Mesenchymal stem cell (in vitro differentiated cells and primary cell): ENCODE data around the gene PIAS4.
A peak's percentile ranks its signal among the peaks of the same experiment; 100 is the strongest.

Experiments used
- DNase-seq: peaks from one replicate; pipeline ENCODE4 v3.0.0-alpha.2; 2013
- H2AFZ ChIP-seq: one replicate; pipeline ENCODE4 v1.6.1; 2013; ENCODE audit warnings: low read depth, mild to moderate bottlenecking, control low read depth, inconsistent platforms, low read length, moderate library complexity
- H2AK5ac ChIP-seq: 2 replicates; pipeline ENCODE4 v1.6.1; 2013; ENCODE audit warnings: low read length, moderate library complexity, mild to moderate bottlenecking, inconsistent platforms; ENCODE audit not compliant: severe bottlenecking
- H2BK120ac ChIP-seq: one replicate; pipeline ENCODE4 v1.6.1; 2013; ENCODE audit warnings: low read depth, mild to moderate bottlenecking, inconsistent platforms, low read length, moderate library complexity
- H2BK12ac ChIP-seq, 2 experiments: one replicate each; pipeline ENCODE4 v1.6.1; 2013; ENCODE audit warnings: inconsistent platforms in 2 of 2, low read length in 2 of 2, mild to moderate bottlenecking in 2 of 2, moderate library complexity in 2 of 2, control low read depth in 1 of 2
- H2BK15ac ChIP-seq: one replicate; pipeline ENCODE4 v1.6.1; 2013; ENCODE audit warnings: mild to moderate bottlenecking, low read depth, inconsistent platforms; ENCODE audit not compliant: poor library complexity, severe bottlenecking
- H2BK5ac ChIP-seq: 2 replicates; pipeline ENCODE4 v1.6.1; 2013; ENCODE audit warnings: low read depth, mild to moderate bottlenecking, low read length, control low read depth, inconsistent platforms; ENCODE audit not compliant: poor library complexity, severe bottlenecking
- H3K14ac ChIP-seq, 2 experiments: one replicate each; pipeline ENCODE4 v1.6.1; 2013; ENCODE audit warnings: inconsistent platforms in 2 of 2, low read length in 2 of 2, control low read depth in 1 of 2, mild to moderate bottlenecking in 1 of 2, moderate library complexity in 1 of 2
- H3K18ac ChIP-seq, 2 experiments: one replicate each; pipeline ENCODE4 v1.6.1; 2013; ENCODE audit warnings: inconsistent platforms in 2 of 2, low read length in 2 of 2, control low read depth in 1 of 2, low read depth in 1 of 2, mild to moderate bottlenecking in 1 of 2
- H3K23ac ChIP-seq, 2 experiments: one replicate each; pipeline ENCODE4 v1.6.1; 2013; ENCODE audit warnings: inconsistent platforms in 2 of 2, low read length in 2 of 2, mild to moderate bottlenecking in 2 of 2, moderate library complexity in 2 of 2, control low read depth in 1 of 2
- H3K27ac ChIP-seq: 2 replicates; pipeline ENCODE4 v1.5.1; 2013; ENCODE audit warnings: mild to moderate bottlenecking, moderate library complexity, low read length, control low read depth, inconsistent platforms; ENCODE audit not compliant: poor library complexity, severe bottlenecking
- H3K27me3 ChIP-seq, 2 experiments: 2 replicates each; pipeline versions ENCODE4 v1.6.1 to v1.7.0; 2013; ENCODE audit warnings: low read length in 2 of 2, mild to moderate bottlenecking in 2 of 2, moderate library complexity in 2 of 2, control low read depth in 1 of 2, inconsistent platforms in 1 of 2; ENCODE audit not compliant: control insufficient read depth in 1 of 2, insufficient read depth in 1 of 2
- H3K36me3 ChIP-seq, 2 experiments: 2 replicates each; pipeline versions ENCODE4 v1.6.1 to v1.7.0; 2013; ENCODE audit warnings: low read length in 2 of 2, control low read depth in 1 of 2, inconsistent platforms in 1 of 2, low read depth in 1 of 2, mild to moderate bottlenecking in 1 of 2; ENCODE audit not compliant: insufficient read depth in 2 of 2, control insufficient read depth in 1 of 2
- H3K4ac ChIP-seq, 2 experiments: one replicate each; pipeline ENCODE4 v1.6.1; 2013; ENCODE audit warnings: inconsistent platforms in 2 of 2, low read length in 2 of 2, mild to moderate bottlenecking in 2 of 2, moderate library complexity in 2 of 2, control low read depth in 1 of 2, low read depth in 1 of 2
- H3K4me1 ChIP-seq: 2 replicates; pipeline ENCODE4 v1.6.1; 2013; ENCODE audit warnings: low read depth, low read length, control low read depth; ENCODE audit not compliant: control insufficient read depth, insufficient read depth
- H3K4me2 ChIP-seq: 2 replicates; pipeline ENCODE4 v1.6.1; 2013; ENCODE audit warnings: low read length, mild to moderate bottlenecking, inconsistent platforms; ENCODE audit not compliant: poor library complexity, severe bottlenecking
- H3K4me3 ChIP-seq, 2 experiments: 2 replicates each; pipeline versions ENCODE4 v1.5.1 to v1.7.0; 2013; ENCODE audit warnings: low read length in 2 of 2, mild to moderate bottlenecking in 2 of 2, control low read depth in 1 of 2, low read depth in 1 of 2; ENCODE audit not compliant: insufficient read depth in 1 of 2
- H3K79me1 ChIP-seq: replicated peaks from 2 replicates; pipeline ENCODE4 v1.6.1; 2013; ENCODE audit warnings: mild to moderate bottlenecking, control low read depth, low read length, inconsistent platforms; ENCODE audit not compliant: poor library complexity, severe bottlenecking
- H3K9ac ChIP-seq: 2 replicates; pipeline ENCODE4 v1.7.0; 2013; ENCODE audit warnings: mild to moderate bottlenecking, low read length, moderate library complexity
- H3K9me3 ChIP-seq: 2 replicates; pipeline ENCODE4 v1.7.0; 2013; ENCODE audit warnings: mild to moderate bottlenecking, low read length; ENCODE audit not compliant: control insufficient read depth
- H4K8ac ChIP-seq: one replicate; pipeline ENCODE4 v1.6.1; 2013; ENCODE audit warnings: inconsistent platforms, mild to moderate bottlenecking, low read length, moderate library complexity
- H4K91ac ChIP-seq: one replicate; pipeline ENCODE4 v1.6.1; 2013; ENCODE audit warnings: mild to moderate bottlenecking, low read length, inconsistent platforms
- WGBS: methylation state at CpG from one replicate; pipeline ENCODE4 v1.1.7; 2013; ENCODE audit warnings: mixed read lengths; 5-methylcytosine and 5-hydroxymethylcytosine counted together

The PIAS4 gene

GRCh38 chr19:4066682-4067395, 59.3 kb downstream of the PIAS4 start, which contains the start of gene ZBTB7A:
Gene ZBTB7A, minus strand, starts transcription at chr19:4066899. Its CDS starts 11,667 bp downstream, at chr19:4055232.
- Histone ChIP-seq H3K4me1 (peaks cover 26% of the 10 kb centered on the region), H3K36me3 (peaks cover 15 to 24% of the 10 kb centered on the region in 2 experiments), H3K4me3 (peak within 1 kb of the TSS; percentile 72 to 87), H2AFZ (no peak within 1 kb of the TSS), H3K4me2 (peak within 1 kb of the TSS; percentile 92), H3K9me3 (no peaks in the 10 kb centered on the region), H3K27me3 (no peaks in the 10 kb centered on the region), H3K27ac (no peak within 1 kb of the TSS), H3K18ac (peak within 1 kb of the TSS; percentile 97), H3K4ac (peak within 1 kb of the TSS; percentile 73 to 99), H2AK5ac (no peak within 1 kb of the TSS), H3K23ac (peak within 1 kb of the TSS in 1 of 2 experiments; percentile 65), H3K9ac (peak within 1 kb of the TSS; percentile 79), H2BK12ac (peak within 1 kb of the TSS in 1 of 2 experiments; percentile 54), H2BK15ac (peak within 1 kb of the TSS; percentile 98), H3K79me1 (no peaks in the 10 kb centered on the region), H4K91ac (peak within 1 kb of the TSS; percentile 88), H2BK5ac (no peak within 1 kb of the TSS), H3K14ac (peak within 1 kb of the TSS; percentile 82 to 84), H2BK120ac (peak within 1 kb of the TSS; percentile 97), H4K8ac (peak within 1 kb of the TSS; percentile 82)
- DNase-seq: peak; percentile 79
- under 1% methylated on average over 37 of the region's 85 CpGs for WGBS

- Histone ChIP-seq H2AFZ (no peak overlapping the region), H2BK120ac (peak overlapping the region; percentile 97), H3K9me3 (no peaks in the 10 kb centered on the region), H2BK15ac (peak overlapping the region; percentile 98), H3K4me2 (peak overlapping the region; percentile 92), H3K4ac (peak overlapping the region; percentile 55 to 62), H4K91ac (peak overlapping the region; percentile 67), H3K4me3 (peak overlapping the region; percentile 64 to 87), H3K14ac (peak overlapping the region in 1 of 2 experiments; percentile 36), H4K8ac (peak overlapping the region; percentile 82), H2BK12ac (peak overlapping the region in 1 of 2 experiments; percentile 54), H3K18ac (peak overlapping the region; percentile 67 to 92), H3K27me3 (no peaks in the 10 kb centered on the region), H3K23ac (peak overlapping the region in 1 of 2 experiments; percentile 65), H3K36me3 (peaks cover 10 to 17% of the 10 kb centered on the region in 2 experiments), H3K79me1 (no peaks in the 10 kb centered on the region), H3K27ac (no peak overlapping the region), H3K4me1 (peaks cover 19% of the 10 kb centered on the region), H2AK5ac (no peak overlapping the region), H3K9ac (peak overlapping the region; percentile 67), H2BK5ac (no peak overlapping the region)
- no peak for DNase-seq
- under 1% methylated on average over 13 of the region's 58 CpGs for WGBS
Observed at GRCh38 chr19:4067396-4068046, 60.0 kb downstream of the PIAS4 start.

DNA sequence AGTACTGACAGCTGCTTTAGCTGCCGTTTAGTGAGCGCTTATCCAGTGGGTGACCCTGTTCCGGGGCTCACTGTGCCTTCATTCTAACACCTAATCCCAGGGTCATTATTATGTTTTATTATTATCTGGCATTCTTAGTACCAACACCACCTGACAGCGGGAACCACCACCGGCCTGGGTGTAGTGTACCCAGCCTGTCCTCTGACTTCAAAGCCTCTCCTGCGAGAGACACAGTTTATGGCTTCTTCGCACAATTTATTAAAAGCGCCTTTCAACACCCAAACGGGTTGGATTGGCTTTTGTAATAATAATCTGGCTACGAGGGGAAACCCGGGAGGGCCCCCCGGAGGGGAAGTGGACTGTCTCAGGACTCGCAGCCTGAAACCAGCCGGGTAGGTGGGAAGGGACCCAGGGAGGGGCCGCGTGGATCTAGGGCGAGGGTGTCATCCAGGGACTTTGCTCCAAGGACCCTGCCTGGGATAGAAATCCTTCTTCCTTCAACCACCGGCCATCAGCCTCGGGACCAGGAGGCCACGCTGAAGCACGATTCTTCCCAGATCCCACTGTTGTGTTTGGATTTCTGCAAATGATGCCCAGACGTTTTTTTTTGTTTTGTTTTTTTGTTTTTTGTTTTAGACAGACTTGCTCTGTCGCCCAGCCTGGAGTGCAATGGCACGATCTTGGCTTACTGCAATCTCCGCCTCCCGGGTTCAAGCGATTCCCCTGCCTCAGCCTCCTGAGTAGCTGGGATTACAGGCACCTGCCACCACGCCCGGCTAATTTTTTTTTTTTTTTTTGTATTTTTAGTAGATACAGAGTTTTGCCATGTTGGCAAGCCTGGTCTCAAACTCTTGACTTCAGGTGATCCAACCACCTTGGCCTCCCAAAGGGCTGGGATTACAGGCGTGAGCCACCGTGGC, 60.8 kb downstream of the PIAS4 start:
- DNase-seq: no peak
- H3K4me3 ChIP-seq: peak overlapping the region in 1 of 2 experiments; percentile 64
- peak overlapping the region in 1 of 2 experiments; percentile 11 for H3K4ac ChIP-seq
- H3K4me1 ChIP-seq: peaks cover 12% of the 10 kb centered on the region
- H3K9ac ChIP-seq: peak overlapping the region; percentile 67
- H2AFZ ChIP-seq: no peak overlapping the region
- H3K36me3 ChIP-seq: peaks cover 3 to 9% of the 10 kb centered on the region in 2 experiments
- H4K8ac ChIP-seq: no peak overlapping the region
- no peak overlapping the region for H2BK5ac ChIP-seq
- no peaks in the 10 kb centered on the region for H3K79me1 ChIP-seq
- no peak overlapping the region for H2BK15ac ChIP-seq
- peak overlapping the region in 1 of 2 experiments; percentile 29 for H2BK12ac ChIP-seq
- H3K9me3 ChIP-seq: no peaks in the 10 kb centered on the region
- H3K18ac ChIP-seq: no peak overlapping the region
- WGBS: 42% methylated on average over 30 of the region's 31 CpGs
- H3K4me2 ChIP-seq: peak overlapping the region; percentile 92
- no peak overlapping the region for H3K23ac ChIP-seq
- H3K14ac ChIP-seq: no peak overlapping the region
- H3K27ac ChIP-seq: no peak overlapping the region
- H2AK5ac ChIP-seq: no peak overlapping the region
- no peaks in the 10 kb centered on the region for H3K27me3 ChIP-seq
- H2BK120ac ChIP-seq: no peak overlapping the region
- H4K91ac ChIP-seq: no peak overlapping the region
